GM19099 (cell line): ENCODE data around the gene ENTHD1.

Source experiments
- POLR2A ChIP-seq: IDR thresholded peaks from 3 replicates; pipeline ENCODE4 v1.6.1; 2011; ENCODE audit warnings: low read depth; ENCODE audit not compliant: insufficient read length; ENCODE audit errors: extremely low read depth

The ENTHD1 gene

DNA sequence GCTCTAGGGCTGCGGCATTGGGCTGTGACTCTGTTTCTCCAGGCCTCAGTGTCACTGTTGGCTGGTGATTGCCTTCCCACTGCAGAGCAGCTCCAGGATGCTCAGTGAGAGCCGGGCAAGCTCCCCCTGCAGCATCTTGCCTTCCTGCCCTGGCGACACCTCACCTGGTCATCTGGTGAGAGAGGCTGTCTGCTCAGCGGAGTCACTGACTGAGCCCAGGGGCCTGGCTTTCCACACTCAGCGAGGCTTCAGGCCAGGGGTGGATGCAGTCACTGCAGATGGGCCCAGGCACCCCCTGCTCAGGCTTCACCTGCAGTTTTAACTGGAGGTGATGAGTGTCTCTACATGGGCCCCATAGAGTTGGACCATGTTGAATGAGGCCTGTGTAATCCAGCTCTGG is 186.2 kb downstream of the ENTHD1 start:
- no peak for TF ChIP-seq POLR2A

DNA sequence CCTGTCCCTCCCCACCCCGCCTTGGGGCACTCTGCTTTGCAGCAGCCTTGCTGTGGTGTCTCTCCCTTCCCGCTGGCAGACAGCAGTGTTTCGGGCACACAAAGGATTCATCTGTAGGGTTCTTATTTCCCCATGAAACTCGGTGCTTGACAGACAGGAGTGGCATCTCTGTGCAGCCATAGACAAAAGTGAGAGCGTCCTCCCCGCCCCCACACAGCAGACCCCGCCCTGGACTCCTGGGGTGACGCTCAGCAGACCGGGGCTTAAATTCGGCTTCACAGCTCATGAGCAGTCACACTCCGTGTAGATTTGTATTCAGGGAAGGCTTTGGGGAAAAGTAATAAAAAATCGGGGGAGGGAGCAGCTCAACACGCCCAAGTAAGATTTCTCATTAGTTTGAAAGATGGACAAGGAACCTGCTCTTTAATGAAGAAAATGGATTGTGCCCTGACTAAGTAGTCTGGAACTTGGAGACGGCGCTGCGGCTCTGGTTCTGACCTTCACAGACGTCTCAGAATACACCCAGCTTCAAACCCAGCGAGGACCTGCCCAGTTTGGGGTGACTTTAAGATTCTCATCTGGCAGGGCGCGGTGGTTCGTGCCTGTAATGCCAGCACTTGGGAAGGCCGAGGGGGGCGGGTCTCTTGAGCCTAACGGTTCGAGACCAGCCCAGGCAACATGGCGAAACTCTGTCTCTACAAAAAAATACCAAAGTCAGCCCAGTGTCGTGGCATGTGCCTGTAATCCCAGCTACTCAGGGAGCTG is 187.0 kb downstream of the ENTHD1 start:
- no peak for TF ChIP-seq POLR2A

DNA sequence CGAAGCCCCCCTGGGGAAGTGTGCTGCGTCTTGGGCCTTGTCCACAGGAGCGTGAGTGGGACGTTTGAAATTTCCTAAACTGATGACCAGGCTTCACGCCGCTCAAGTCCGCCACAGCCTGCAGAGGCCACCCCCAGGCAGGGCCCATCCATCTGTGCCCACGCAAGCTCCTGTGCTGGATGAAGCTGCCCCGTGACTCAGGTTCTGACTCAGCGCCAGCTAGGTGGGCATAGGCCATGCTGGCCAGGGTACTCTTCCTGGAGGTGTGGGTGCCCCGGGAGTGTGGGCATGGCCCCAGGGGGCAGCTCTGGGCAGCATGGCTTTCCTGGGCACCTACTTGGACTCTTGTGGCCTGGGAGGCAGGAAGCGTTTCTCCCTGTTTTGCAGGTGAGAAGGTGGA is 188.2 kb downstream of the ENTHD1 start:
- no peak for TF ChIP-seq POLR2A

DNA sequence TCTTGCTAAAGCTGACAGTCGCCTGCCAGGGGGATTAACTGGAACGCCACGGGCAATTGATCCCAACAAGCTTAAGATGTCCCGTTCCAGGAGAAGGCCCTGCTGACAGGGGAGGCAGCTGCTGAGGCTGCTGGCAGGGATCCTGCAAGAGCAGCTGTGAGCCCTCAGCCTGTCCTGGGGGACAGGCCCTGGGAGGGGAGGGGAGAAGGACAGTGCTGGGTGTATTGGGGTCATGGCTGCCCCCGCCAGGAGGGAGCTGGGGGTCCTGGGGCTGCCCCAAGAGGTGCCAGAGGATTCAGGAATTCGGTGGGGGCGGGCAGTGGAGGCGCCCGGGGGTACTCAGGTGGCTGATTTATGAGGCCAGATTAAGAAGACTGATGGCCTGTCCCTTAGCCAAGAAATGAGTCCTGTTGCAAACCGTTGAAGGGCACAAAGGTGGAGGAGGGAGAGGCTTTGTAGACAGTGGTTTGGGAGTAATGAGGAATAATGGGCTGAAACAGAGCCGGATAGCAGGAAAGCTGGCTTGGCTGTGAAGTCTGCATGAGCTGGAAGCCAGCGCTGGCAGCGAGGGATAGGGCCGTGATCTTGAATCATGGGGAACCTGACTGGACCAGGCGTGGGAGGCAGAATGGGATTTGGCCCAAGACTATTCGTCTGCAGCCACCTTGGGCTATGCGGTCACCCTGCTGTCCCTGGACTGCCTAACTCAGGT is 189.5 kb downstream of the ENTHD1 start:
- no peak for TF ChIP-seq POLR2A

DNA sequence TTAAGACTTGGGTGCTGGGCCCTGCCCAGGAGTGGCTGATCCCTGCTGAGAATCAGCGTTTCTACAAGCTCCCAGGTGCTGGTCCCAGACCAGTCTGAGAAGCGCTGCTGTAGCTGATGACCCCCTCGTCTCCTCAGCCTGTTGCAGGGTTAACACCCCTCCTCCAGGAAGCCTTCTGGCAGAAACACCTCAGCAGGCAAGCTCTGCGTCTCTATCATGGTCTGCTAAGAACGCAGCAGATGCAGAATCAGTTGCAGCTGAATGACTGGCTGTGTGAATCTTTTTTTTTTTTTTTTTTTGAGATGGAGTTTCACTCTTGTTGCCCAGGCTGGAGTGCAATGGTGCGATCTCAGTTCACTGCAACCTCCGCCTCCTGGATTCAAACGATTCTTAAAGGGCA is 190.5 kb downstream of the ENTHD1 start:
- no peak for TF ChIP-seq POLR2A

DNA sequence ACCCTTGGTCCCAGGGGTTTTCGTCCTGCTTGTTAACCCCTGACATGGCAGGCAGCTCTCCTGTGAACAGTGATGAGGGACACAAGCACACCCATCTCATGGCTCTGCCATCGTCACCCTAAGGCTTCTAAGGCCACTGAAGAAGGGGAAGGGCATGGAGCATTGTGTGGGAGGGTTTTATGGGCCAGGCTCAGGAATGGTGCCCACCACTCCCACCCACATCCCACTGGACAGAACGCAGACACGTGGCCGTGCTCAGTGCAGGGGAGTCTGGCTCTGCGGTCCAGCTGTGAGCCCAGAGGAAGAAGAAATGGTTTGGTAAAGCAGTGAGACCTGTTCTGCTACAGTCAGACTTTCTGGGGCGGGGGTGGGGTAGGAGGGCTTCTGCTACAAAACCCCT is 193.0 kb downstream of the ENTHD1 start:
- no peak for TF ChIP-seq POLR2A

DNA sequence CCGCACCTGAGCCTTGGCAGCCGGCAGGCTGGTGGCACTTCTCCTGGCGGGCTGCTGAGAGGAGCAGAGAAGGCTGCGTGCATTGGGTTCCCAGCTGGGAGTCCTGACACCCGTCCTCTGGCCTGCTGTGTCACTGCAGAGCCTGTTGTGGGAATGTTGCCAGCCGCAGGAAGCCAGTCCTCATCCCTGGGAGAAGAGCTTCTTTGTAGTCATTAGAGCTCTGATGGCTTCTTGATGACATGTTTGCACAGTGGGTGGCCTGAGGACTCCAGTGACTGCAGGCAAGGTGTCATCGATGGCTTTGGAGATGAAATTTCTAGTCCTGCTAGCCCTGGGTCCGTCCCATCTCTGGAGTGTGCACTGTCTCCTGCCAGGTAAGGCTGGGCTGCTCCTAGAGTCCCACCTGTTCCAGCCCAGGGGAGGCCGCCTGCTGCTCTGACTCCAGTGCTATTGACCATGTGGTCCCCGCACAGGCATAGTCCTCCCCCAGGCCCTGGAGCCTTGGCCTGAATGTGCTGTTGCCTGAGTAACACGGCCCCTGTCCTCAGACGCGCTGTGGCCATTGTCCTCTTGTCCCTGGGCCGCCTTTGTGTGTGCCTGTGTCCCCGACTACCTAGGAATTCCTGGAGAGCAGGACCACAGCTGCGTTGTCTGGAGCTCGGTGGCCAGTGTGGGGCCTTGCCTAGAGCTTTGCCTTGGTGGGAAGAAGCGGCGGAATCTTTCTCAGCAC is 193.8 kb downstream of the ENTHD1 start:
- no peak for TF ChIP-seq POLR2A

DNA sequence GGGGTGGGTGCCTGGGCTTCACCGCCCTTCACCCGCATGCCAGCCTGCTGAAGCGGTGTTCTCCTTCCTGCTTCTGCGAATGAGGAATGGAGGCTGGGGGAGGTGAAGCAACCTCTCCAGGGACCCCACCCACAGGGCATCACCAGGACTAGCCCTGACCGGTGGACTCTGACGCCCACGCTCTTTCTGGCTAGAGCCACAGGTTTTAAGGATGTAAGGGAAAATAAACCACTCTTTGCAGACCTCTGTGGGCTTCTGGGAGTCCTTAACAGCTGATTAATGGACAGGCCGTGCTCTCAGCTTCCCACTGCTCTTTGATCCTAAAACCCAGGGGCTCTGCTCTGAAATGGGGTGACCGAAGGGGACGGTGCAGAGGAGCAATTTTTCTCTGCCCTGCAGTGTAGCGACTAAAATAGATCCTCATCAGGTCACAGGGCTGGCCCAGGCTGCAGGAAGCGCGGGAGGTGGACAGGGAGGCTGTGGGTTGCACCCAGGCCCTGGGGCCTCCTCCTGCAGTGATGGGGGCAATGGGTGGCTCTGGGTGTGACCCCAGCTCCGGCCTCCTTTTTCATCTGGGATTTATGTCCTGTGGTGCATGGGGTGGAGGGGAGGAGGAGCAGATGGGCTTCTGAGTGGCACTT is 195.7 kb downstream of the ENTHD1 start:
- no peak for TF ChIP-seq POLR2A

DNA sequence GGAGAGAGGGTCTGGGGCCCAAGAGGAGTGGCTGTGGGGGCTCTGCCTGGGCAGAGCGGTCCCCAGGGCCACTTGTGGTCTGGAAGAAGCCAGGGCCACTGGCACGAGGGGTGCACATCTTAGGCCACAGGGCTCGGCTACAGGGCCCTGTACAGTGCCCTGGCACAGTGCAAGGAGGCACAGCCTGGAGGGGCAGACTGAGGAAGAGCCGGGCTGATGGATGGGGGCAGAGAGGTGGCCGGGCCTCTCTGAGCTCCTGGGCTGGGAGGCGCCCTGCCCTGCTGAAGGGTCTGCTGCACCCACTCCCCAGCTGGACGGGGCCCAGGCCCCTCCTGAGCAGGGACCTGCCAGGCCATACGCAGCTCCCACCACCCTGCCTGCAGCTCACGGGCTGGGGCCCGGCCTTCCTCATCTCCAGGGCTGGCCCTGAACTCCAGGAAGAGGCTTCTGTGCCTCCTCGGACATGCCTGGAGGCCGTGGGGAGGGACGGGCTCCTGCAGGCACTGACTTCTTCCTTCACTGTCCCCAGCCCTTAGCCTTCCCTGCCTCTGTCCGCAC is 199.5 kb downstream of the ENTHD1 start:
- no peak for TF ChIP-seq POLR2A
